K562 (cell line): Measurements from ENCODE around the gene LBP. TPM values are rescaled to one million over a fixed set of nuclear protein-coding genes. Genes with fewer than 3 reads are reported as not detected.

Experiments
- ATAC-seq: fragments of 200-7000 bp; cut with Tn5 transposase; 3 replicates; pipeline ENCODE4 v1.9.1; 2020; ENCODE audit warnings: moderate library complexity
- BruUV-seq: library from RNA; stranded (reverse); fragments of 400-500 nt; replicated peaks from 2 replicates; lab custom pipeline; 2021; lab: Mats Ljungman, UMichigan
- CTCF ChIA-PET: fragments of 300-600 bp; formaldehyde crosslinking; extraction: SDS; loops from one replicate; lab custom pipeline; 2021; ENCODE audit warnings: low intra/inter-chr PET ratio; lab: Yijun Ruan, JAX
- POLR2A ChIA-PET: fragments of 300-600, 350-650 bp; sonication (Branson Sonifier 250); formaldehyde crosslinking; extraction: SDS; loops from one replicate; lab custom pipeline; 2021; ENCODE audit warnings: antibody characterized with exemption, inconsistent platforms; lab: Yijun Ruan, JAX
- DNase-seq, 4 experiments: peaks; one replicate each; pipeline versions ENCODE4 v3.0.0 to v3.0.0-alpha.2; 2011 to 2018; ENCODE audit warnings: low spot score in 3 of 4, mixed read lengths in 3 of 4; ENCODE audit errors: extremely low read depth in 1 of 4
- FAIRE-seq: peaks from 2 replicates; lab custom pipeline; 2011; peaks lifted over from hg19 to GRCh38; lab: Jason Lieb, UNC
- H2AFZ ChIP-seq: 2 replicates; pipeline ENCODE4 v1.6.0; 2011; ENCODE audit warnings: low read depth, low read length, control low read depth, inconsistent platforms
- H3K27ac ChIP-seq: fragments of 200-600 bp; 3 replicates; pipeline ENCODE4 v1.8.0; 2011; ENCODE audit warnings: low read depth, mild to moderate bottlenecking, control low read depth, inconsistent platforms, low read length, moderate library complexity, mixed read lengths; ENCODE audit errors: extremely low read depth
- H3K27me3 ChIP-seq, 2 experiments: fragments of 300-600 bp in 1 of 2; 2 replicates in 1 of 2; 3 replicates in 1 of 2; pipeline versions ENCODE4 v1.6.0 to v1.8.0; 2011; ENCODE audit warnings: inconsistent platforms in 2 of 2, low read length in 2 of 2, mild to moderate bottlenecking in 1 of 2, mixed read lengths in 1 of 2, moderate library complexity in 1 of 2; ENCODE audit not compliant: control insufficient read depth in 2 of 2, insufficient read depth in 2 of 2
- H3K36me3 ChIP-seq: fragments of 300-600 bp; 3 replicates; pipeline ENCODE4 v1.8.0; 2011; ENCODE audit warnings: mild to moderate bottlenecking, low read length, inconsistent platforms; ENCODE audit not compliant: control insufficient read depth, insufficient read depth
- H3K4me1 ChIP-seq, 2 experiments: fragments of 200-600 bp in 1 of 2; replicated peaks in 1 of 2; 2 replicates in 1 of 2; 3 replicates in 1 of 2; pipeline versions ENCODE4 v1.5.1 to v1.8.0; 2011; ENCODE audit warnings: inconsistent platforms in 2 of 2, low read length in 2 of 2, mild to moderate bottlenecking in 1 of 2, mixed read lengths in 1 of 2, moderate library complexity in 1 of 2; ENCODE audit not compliant: control insufficient read depth in 2 of 2, insufficient read depth in 2 of 2
- H3K4me2 ChIP-seq: 2 replicates; pipeline ENCODE4 v1.6.1; 2011; ENCODE audit warnings: low read length, control low read depth, inconsistent platforms, mixed read lengths; ENCODE audit not compliant: insufficient read depth
- H3K4me3 ChIP-seq: fragments of 200-600 bp; sonication (generic), shearing (Covaris generic); 2 replicates; pipeline ENCODE4 v1.5.1; 2016; ENCODE audit warnings: control low read depth, inconsistent platforms
- H3K79me2 ChIP-seq: fragments of 200-600 bp; 3 replicates; pipeline ENCODE4 v1.8.0; 2011; ENCODE audit warnings: low read length, inconsistent platforms; ENCODE audit not compliant: control insufficient read depth, insufficient read depth
- H3K9ac ChIP-seq, 2 experiments: 2 replicates each; pipeline versions ENCODE4 v1.6.0 to v1.6.1; 2011; ENCODE audit warnings: low read depth in 2 of 2, low read length in 2 of 2, control low read depth in 1 of 2, inconsistent platforms in 1 of 2, mild to moderate bottlenecking in 1 of 2, mixed read lengths in 1 of 2; ENCODE audit not compliant: insufficient read depth in 1 of 2
- H3K9me1 ChIP-seq: one replicate; pipeline ENCODE4 v1.6.0; 2011; ENCODE audit warnings: inconsistent platforms, mild to moderate bottlenecking, low read length, moderate library complexity; ENCODE audit not compliant: control insufficient read depth, insufficient read depth
- H3K9me3 ChIP-seq: replicated peaks from 2 replicates; pipeline ENCODE4 v1.5.1; 2011; ENCODE audit warnings: low read depth, low read length, inconsistent platforms; ENCODE audit not compliant: control insufficient read depth, insufficient read depth
- H4K20me1 ChIP-seq: replicated peaks from 2 replicates; pipeline ENCODE4 v1.6.1; 2011; ENCODE audit warnings: low read length, inconsistent platforms, mixed read lengths; ENCODE audit not compliant: control insufficient read depth, insufficient read depth
- CLOCK ChIP-seq: fragments of 250-450 bp; sonication (Bioruptor Pico); IDR thresholded peaks from 2 replicates; pipeline ENCODE4 v1.4.0; 2020; ENCODE audit warnings: mild to moderate bottlenecking, moderate library complexity, borderline replicate concordance
- COPS2 ChIP-seq: fragments of 450-650 bp; conservative IDR thresholded peaks from 2 replicates; pipeline ENCODE4 v1.6.1; 2016; ENCODE audit warnings: mild to moderate bottlenecking, moderate library complexity
- DIDO1 ChIP-seq: fragments of 450-650 bp; IDR thresholded peaks from 2 replicates; pipeline ENCODE4 v1.6.1; 2016; ENCODE audit warnings: low read depth, missing biosample characterization, missing genetic modification characterization
- ELF1 ChIP-seq: fragments of 200-800 bp; sonication (Bioruptor generic); IDR thresholded peaks from 2 replicates; pipeline ENCODE4 v1.6.1; 2016; ENCODE audit warnings: missing genetic modification characterization, missing compliant biosample characterization
- HEY1 ChIP-seq: fragments of 250-450 bp; sonication (Bioruptor Pico); IDR thresholded peaks from 2 replicates; pipeline ENCODE4 v1.5.0; 2020; ENCODE audit warnings: mild to moderate bottlenecking, moderate library complexity, borderline replicate concordance
- KDM2B ChIP-seq: fragments of 250-450 bp; sonication (Bioruptor Pico); IDR thresholded peaks from 2 replicates; pipeline ENCODE4 v1.8.0; 2021; ENCODE audit warnings: mild to moderate bottlenecking, moderate library complexity
- NR2F6 ChIP-seq: fragments of 450-650 bp; formaldehyde crosslinking; IDR thresholded peaks from 2 replicates; pipeline ENCODE4 v1.4.0; 2020; ENCODE audit warnings: mild to moderate bottlenecking
- NUFIP1 ChIP-seq: fragments of 450-650 bp; IDR thresholded peaks from 2 replicates; pipeline ENCODE4 v1.6.1; 2018; ENCODE audit not compliant: partially characterized antibody
- PCBP2 ChIP-seq: fragments of 200-400 bp; formaldehyde crosslinking; IDR thresholded peaks from 2 replicates; pipeline ENCODE4 v1.6.1; 2018; ENCODE audit warnings: low read length, low read depth, mild to moderate bottlenecking, moderate library complexity; ENCODE audit not compliant: poor library complexity, severe bottlenecking
- POLR2AphosphoS5 ChIP-seq: IDR thresholded peaks from 2 replicates; pipeline ENCODE4 v1.6.1; 2011; ENCODE audit warnings: mild to moderate bottlenecking, low read depth, low read length, moderate library complexity; ENCODE audit not compliant: control insufficient read depth, insufficient read depth
- PRPF4 ChIP-seq: fragments of 200-400 bp; formaldehyde crosslinking; IDR thresholded peaks from one replicate; pipeline ENCODE4 v1.6.1; 2017; ENCODE audit warnings: low read length, low read depth, mild to moderate bottlenecking; ENCODE audit not compliant: insufficient read depth, poor library complexity, severe bottlenecking
- SIRT6 ChIP-seq: IDR thresholded peaks from one replicate; pipeline ENCODE4 v1.6.1; 2012; ENCODE audit warnings: low read depth, mild to moderate bottlenecking, control low read depth, inconsistent platforms, low read length, moderate library complexity
- TAF1 ChIP-seq: IDR thresholded peaks from 2 replicates; pipeline ENCODE4 v1.6.1; 2011; ENCODE audit warnings: mild to moderate bottlenecking, low read length, moderate library complexity; ENCODE audit not compliant: insufficient read depth, control insufficient read depth, severe bottlenecking; ENCODE audit errors: extremely low read depth
- TAL1 ChIP-seq: fragments of 450-650 bp; IDR thresholded peaks from 2 replicates; pipeline ENCODE4 v1.6.1; 2016; ENCODE audit warnings: mild to moderate bottlenecking
- ZBTB1 ChIP-seq: sonication (generic); formaldehyde crosslinking; IDR thresholded peaks from 2 replicates; pipeline ENCODE4 v1.8.1; 2023; ENCODE audit warnings: missing genetic modification reagents, low read depth, mild to moderate bottlenecking, borderline replicate concordance
- ZNF354B ChIP-seq: fragments of 250-450 bp; sonication (Bioruptor Pico); IDR thresholded peaks from 2 replicates; pipeline ENCODE4 v1.4.0; 2020
- ZNF780A ChIP-seq: fragments of 250-450 bp; sonication (Bioruptor Pico); IDR thresholded peaks from 2 replicates; pipeline ENCODE4 v1.5.0; 2021; ENCODE audit warnings: mild to moderate bottlenecking
- ZZZ3 ChIP-seq: fragments of 450-650 bp; IDR thresholded peaks from 2 replicates; pipeline ENCODE4 v1.6.1; 2016; ENCODE audit warnings: antibody characterized with exemption, mild to moderate bottlenecking, moderate library complexity
- WGBS: fragments of 100-300 bp; shearing (Covaris generic); methylation state at CpG from one replicate; pipeline ENCODE4 v1.1.6; 2016; ENCODE audit warnings: low coverage, mixed read lengths; ENCODE audit not compliant: insufficient coverage; ENCODE audit errors: missing lambda C conversion rate; 5-methylcytosine and 5-hydroxymethylcytosine counted together
- in situ Hi-C: fragments of 300-500 bp; cut with MboI; formaldehyde crosslinking; loops from 4 replicates; pipeline ENCODE4 v1.15.0; 2018; ENCODE audit warnings: inconsistent platforms, mixed read lengths
- intact Hi-C: fragments of 100-400 bp; cut with micrococcal nuclease; formaldehyde crosslinking; loops from 2 replicates; pipeline ENCODE4 v1.14.2; 2022
- polyA plus RNA-seq, 8 experiments: library from polyadenylated mRNA; depleted of rRNA in 4 of 8; stranded (reverse) in 5 of 8; unstranded in 3 of 8; fragments of >200 nt; fragmentation: Nextera tagmentation in 2 of 8; fragmentation: Illumina TruSeq in 1 of 8; extraction: Ambion mirVana in 2 of 8; extraction: Trizol in 1 of 8; gene quantifications; 2 replicates each; pipeline versions ENCODE4 v1.2.1 to v1.2.3, GENCODE V29; 2011 to 2014; ENCODE audit warnings: inconsistent platforms in 1 of 8, missing spikeins in 1 of 8
- total RNA-seq, 7 experiments: library from RNA; depleted of rRNA in 6 of 7; stranded (reverse); fragments of >200 nt in 6 of 7; fragmentation: Illumina TruSeq in 2 of 7; extraction: Trizol in 2 of 7; gene quantifications; 2 replicates each; pipeline versions ENCODE4 v1.2.1 to v1.2.3, GENCODE V29; 2011 to 2021; ENCODE audit warnings: low replicate concordance in 1 of 7
- TF ChIP-seq, protein P1 (sequence below): sonication (generic); formaldehyde crosslinking; IDR thresholded peaks from 2 replicates; pipeline ENCODE4 v1.8.0; 2022; ENCODE audit warnings: mild to moderate bottlenecking, low read depth, missing genetic modification reagents

Gene LBP
- total and polyA plus RNA-seq, 9 of the 15 experiments (the other 6 are each of a cell fraction or from before 2014, with no cell fraction given): 0.06 to 0.31 (median 0.09) TPM; not detected in 3

DNA sequence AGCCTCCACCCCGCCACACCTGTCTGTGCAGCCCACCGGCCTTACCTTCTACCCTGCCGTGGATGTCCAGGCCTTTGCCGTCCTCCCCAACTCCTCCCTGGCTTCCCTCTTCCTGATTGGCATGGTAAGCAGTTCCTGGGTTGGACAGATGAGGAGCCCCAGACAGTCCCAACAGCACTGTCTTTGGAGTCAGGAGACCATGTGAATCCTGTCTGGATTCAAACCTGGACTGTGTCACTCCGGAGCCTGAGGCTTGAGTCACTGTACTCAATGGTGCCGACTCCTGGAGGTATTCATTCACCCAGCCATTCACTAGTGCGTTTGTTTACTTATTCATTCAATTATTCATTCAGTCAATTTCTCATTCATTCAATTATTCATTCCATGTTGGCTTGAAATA, 20.0 kb upstream of the LBP start (continued):
- no peak for TF ChIP-seq HEY1 (CRISPR knock-in tag)
- TF ChIP-seq TAF1: no peak
- TF ChIP-seq POLR2AphosphoS5: no peak
- no peak for TF ChIP-seq NUFIP1
- no peak for TF ChIP-seq KDM2B (CRISPR knock-in tag)
- TF ChIP-seq COPS2: no peak
- no peak for TF ChIP-seq TAL1
- no peak for TF ChIP-seq ZNF780A (CRISPR knock-in tag)
- TF ChIP-seq ZZZ3: no peak
- TF ChIP-seq NR2F6 (CRISPR knock-in tag): no peak
- no peak for TF ChIP-seq DIDO1

GRCh38 chr20:38330638-38331037, 15.6 kb upstream of the LBP start:
- Histone ChIP-seq H3K27me3 (peaks cover 30 to 45% of the 10 kb centered on the region in 2 experiments; a peak in 4 of 5 replicates), H3K9me1 (no peaks in the 10 kb centered on the region), H3K4me3 (no peak overlapping the region), H3K27ac (no peak overlapping the region), H3K4me2 (no peak overlapping the region), H3K9ac (no peak overlapping the region), H4K20me1 (no peaks in the 10 kb centered on the region; the same call in 1 of the 2 replicates), H3K79me2 (no peaks in the 10 kb centered on the region), H3K4me1 (no peaks in the 10 kb centered on the region), H3K36me3 (no peaks in the 10 kb centered on the region), H2AFZ (no peak overlapping the region), H3K9me3 (no peaks in the 10 kb centered on the region)
- BruUV-seq: no TSS peak
- POLR2A ChIA-PET: interaction anchor here (0.7 kb wide), 1 partner anchor 69 kb away, joined by 3 read pairs; no protein-coding TSS in a partner anchor
- no peak for FAIRE-seq
- TF ChIP-seq ZBTB1 (no peak), ELF1 (tag) (no peak), SIRT6 (no peak), PRPF4 (no peak), PCBP2 (no peak), ZNF354B (CRISPR knock-in tag) (no peak), CLOCK (CRISPR knock-in tag) (no peak)
- TF ChIP-seq, protein P1, sequence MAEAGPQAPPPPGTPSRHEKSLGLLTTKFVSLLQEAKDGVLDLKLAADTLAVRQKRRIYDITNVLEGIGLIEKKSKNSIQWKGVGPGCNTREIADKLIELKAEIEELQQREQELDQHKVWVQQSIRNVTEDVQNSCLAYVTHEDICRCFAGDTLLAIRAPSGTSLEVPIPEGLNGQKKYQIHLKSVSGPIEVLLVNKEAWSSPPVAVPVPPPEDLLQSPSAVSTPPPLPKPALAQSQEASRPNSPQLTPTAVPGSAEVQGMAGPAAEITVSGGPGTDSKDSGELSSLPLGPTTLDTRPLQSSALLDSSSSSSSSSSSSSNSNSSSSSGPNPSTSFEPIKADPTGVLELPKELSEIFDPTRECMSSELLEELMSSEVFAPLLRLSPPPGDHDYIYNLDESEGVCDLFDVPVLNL (CRISPR knock-in tag): no peak
- intact Hi-C loops (no loop called here), in situ Hi-C loops (no loop called here)
- no peak for DNase-seq
- WGBS: 0% methylated on average over 3 of the region's 3 CpGs
- no peak for ATAC-seq
- CTCF ChIA-PET: no interaction called here
